Fibroblast of villous mesenchyme (primary cell): ENCODE results near the gene HSD3B2. TPM values are rescaled to one million over a fixed set of nuclear protein-coding genes. Genes with fewer than 3 reads are reported as not detected.

Source experiments
- DNase-seq: peaks from one replicate; pipeline ENCODE4 v3.0.0-alpha.2; 2010; ENCODE audit warnings: low read depth
- H3K4me3 ChIP-seq: 2 replicates; pipeline ENCODE4 v1.5.1; 2011; ENCODE audit warnings: low read depth, mild to moderate bottlenecking, low read length
- CTCF ChIP-seq: IDR thresholded peaks from 2 replicates; pipeline ENCODE4 v1.5.1; 2012; ENCODE audit warnings: low read depth, mild to moderate bottlenecking, low read length; ENCODE audit not compliant: insufficient read depth
- total RNA-seq: library from RNA; depleted of rRNA; stranded (reverse); fragments of >200 nt; gene quantifications from 2 replicates; pipeline ENCODE4 v1.2.3, GENCODE V29; 2012

Gene HSD3B2
- total RNA-seq, 1 donor = not detected

- DNase-seq = no peak
- TF ChIP-seq CTCF = no peak
- no peak overlapping the region for H3K4me3 ChIP-seq
Measured at GRCh38 chr1:119470958-119471357, 56.0 kb downstream of the HSD3B2 start.

- no peak overlapping the region for H3K4me3 ChIP-seq
- no peak for DNase-seq
- TF ChIP-seq CTCF = no peak
Measured at GRCh38 chr1:119471566-119471965, 56.6 kb downstream of the HSD3B2 start.

- no peak for DNase-seq
- no peak for TF ChIP-seq CTCF
- H3K4me3 ChIP-seq = no peak overlapping the region
Measured at GRCh38 chr1:119472080-119472818, 57.3 kb downstream of the HSD3B2 start.

Other genes starting within 250 kb of the HSD3B2 start
- not detected in 2 replicates for gene HAO2, start 46.4 kb upstream of the HSD3B2 start, total RNA-seq
- 2.6 TPM in 1 of 2 replicates, not detected in the other for gene HSD3B1, start 92.1 kb downstream of the HSD3B2 start, total RNA-seq
- 13.2 and 14.2 TPM in 2 replicates for gene ZNF697, start 233.1 kb downstream of the HSD3B2 start, total RNA-seq